Measurements from ENCODE around the gene NFASC.

The NFASC gene

GRCh38 chr1:205024679-205025078 is 154.0 kb downstream of the NFASC start:
- H3K36me3 Mint-ChIP-seq (ENCODE audit: low read depth), result no peaks in the 10 kb centered on the region
- no peaks in the 10 kb centered on the region for H3K4me1 Mint-ChIP-seq (ENCODE audit: low read depth)
- H3K27ac Mint-ChIP-seq, result no peak overlapping the region

GRCh38 chr1:205025239-205025638 is 154.6 kb downstream of the NFASC start:
- Mint-ChIP-seq H3K9me3 (no peaks in the 10 kb centered on the region), H3K36me3 (ENCODE audit: low read depth) (no peaks in the 10 kb centered on the region), H3K27me3 (ENCODE audit: low read depth) (no peaks in the 10 kb centered on the region), H3K4me3 (no peak overlapping the region), H3K27ac (no peak overlapping the region), H3K4me1 (ENCODE audit: low read depth) (no peaks in the 10 kb centered on the region)
- DNase-seq (ENCODE audit: low spot score), result no peak

More at GRCh38 chr1:205024679-205025078, 154.0 kb downstream of the NFASC start:
- Mint-ChIP-seq H3K9me3 (no peaks in the 10 kb centered on the region), H3K4me3 (no peak overlapping the region), H3K27me3 (ENCODE audit: low read depth) (no peaks in the 10 kb centered on the region)
- no peak for DNase-seq (ENCODE audit: low spot score)

DNA sequence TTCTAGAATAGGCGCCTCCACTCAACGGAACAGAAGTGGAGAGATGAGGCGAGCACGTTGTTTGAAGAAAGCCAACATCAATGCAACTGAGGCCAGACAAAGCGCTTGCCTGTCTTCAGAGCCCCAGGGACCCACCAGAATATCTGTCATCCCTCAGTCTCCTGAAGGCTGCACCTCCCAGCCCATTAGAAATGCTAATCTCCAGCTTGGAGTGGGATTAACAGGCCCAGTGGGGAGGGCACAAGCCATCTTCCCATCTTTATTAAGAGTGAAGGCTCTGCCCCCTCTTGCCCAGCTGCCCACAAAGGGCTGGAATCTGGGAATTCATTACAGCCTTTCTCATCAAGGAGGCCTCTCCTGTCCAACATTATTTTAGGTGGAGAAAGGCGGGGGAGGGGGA is 155.5 kb downstream of the NFASC start:
- H3K9me3 Mint-ChIP-seq, result no peaks in the 10 kb centered on the region
- no peaks in the 10 kb centered on the region for H3K4me1 Mint-ChIP-seq (ENCODE audit: low read depth)
- no peak overlapping the region for H3K27ac Mint-ChIP-seq
- no peak overlapping the region for H3K4me3 Mint-ChIP-seq
- no peaks in the 10 kb centered on the region for H3K36me3 Mint-ChIP-seq (ENCODE audit: low read depth)
- DNase-seq (ENCODE audit: low spot score), result no peak
- no peaks in the 10 kb centered on the region for H3K27me3 Mint-ChIP-seq (ENCODE audit: low read depth)

DNA sequence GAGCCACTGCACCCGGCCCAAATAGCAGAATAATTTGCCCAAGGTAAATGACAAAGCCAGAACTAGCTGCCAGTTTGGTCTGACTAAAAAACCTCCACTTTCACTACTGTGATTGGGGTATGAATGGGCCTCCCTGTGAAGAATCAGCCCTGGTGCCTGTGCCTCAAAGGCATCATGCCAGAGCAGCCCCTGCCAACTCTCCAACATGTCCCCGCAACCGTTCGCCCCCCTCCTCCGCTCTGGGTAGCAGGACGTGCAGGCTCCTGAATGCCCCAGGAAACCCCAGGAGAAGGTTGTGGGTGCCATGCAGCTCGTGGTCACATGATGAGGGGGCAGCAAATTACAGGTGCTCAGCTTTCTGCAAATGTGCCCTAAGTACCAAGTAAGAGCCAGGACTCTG is 157.7 kb downstream of the NFASC start:
- no peaks in the 10 kb centered on the region for H3K27me3 Mint-ChIP-seq (ENCODE audit: low read depth)
- H3K4me3 Mint-ChIP-seq, result no peak overlapping the region
- H3K27ac Mint-ChIP-seq, result no peak overlapping the region
- no peaks in the 10 kb centered on the region for H3K4me1 Mint-ChIP-seq (ENCODE audit: low read depth)
- DNase-seq (ENCODE audit: low spot score), result no peak
- no peaks in the 10 kb centered on the region for H3K36me3 Mint-ChIP-seq (ENCODE audit: low read depth)
- no peaks in the 10 kb centered on the region for H3K9me3 Mint-ChIP-seq

GRCh38 chr1:205028924-205029323 is 158.3 kb downstream of the NFASC start:
- H3K27me3 Mint-ChIP-seq (ENCODE audit: low read depth), result no peaks in the 10 kb centered on the region
- no peak overlapping the region for H3K27ac Mint-ChIP-seq
- no peaks in the 10 kb centered on the region for H3K4me1 Mint-ChIP-seq (ENCODE audit: low read depth)
- H3K36me3 Mint-ChIP-seq (ENCODE audit: low read depth), result no peaks in the 10 kb centered on the region
- DNase-seq (ENCODE audit: low spot score), result no peak
- H3K4me3 Mint-ChIP-seq, result no peak overlapping the region
- no peaks in the 10 kb centered on the region for H3K9me3 Mint-ChIP-seq

DNA sequence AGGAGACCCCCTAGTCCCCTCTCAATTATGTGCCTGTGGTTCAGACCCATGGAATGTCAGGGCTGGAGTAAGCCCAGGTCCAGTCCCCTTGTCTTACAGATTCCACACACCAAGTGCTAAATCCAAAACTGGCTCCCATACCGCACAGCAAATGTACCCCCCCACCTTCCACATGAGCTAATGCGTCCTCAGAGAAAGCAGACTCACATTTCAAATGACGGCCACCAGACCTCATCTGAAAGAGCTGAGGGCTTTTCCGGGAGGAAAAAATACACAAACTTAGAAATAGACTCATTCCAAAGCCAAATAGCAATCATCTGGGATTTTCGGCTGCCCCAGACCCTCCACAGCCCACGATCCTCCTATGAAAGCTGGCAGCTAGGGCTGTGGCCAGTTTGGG is 159.6 kb downstream of the NFASC start:
- Mint-ChIP-seq H3K36me3 (ENCODE audit: low read depth) (no peaks in the 10 kb centered on the region), H3K4me1 (ENCODE audit: low read depth) (no peaks in the 10 kb centered on the region), H3K4me3 (no peak overlapping the region), H3K9me3 (no peaks in the 10 kb centered on the region), H3K27me3 (ENCODE audit: low read depth) (no peaks in the 10 kb centered on the region), H3K27ac (no peak overlapping the region)
- no peak for DNase-seq (ENCODE audit: low spot score)

GRCh38 chr1:205030896-205031295 is 160.2 kb downstream of the NFASC start:
- Mint-ChIP-seq H3K27ac (no peak overlapping the region), H3K27me3 (ENCODE audit: low read depth) (no peaks in the 10 kb centered on the region), H3K36me3 (ENCODE audit: low read depth) (no peaks in the 10 kb centered on the region)

DNA sequence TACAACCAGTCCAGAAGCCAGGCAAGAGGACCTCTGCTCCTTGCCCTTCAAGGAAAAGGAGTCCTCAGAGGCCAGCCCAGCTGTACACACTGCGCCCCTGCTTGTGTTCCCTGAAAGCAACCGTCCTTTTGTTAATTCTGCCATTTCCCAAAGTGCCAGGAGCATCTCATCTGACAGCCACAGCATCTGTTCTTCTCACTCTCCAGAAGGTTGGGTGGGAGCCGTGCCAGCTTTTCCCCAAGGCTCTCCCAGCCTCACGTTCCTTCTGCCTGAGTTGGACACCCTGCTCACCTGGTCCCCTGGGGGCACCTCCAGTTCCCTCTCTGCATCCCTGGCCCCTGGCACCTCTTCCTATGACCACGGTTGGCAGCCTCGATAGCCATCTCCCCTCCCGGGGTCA is 161.8 kb downstream of the NFASC start:
- H3K27ac Mint-ChIP-seq, result no peak overlapping the region
- no peak for DNase-seq (ENCODE audit: low spot score)
- H3K4me1 Mint-ChIP-seq (ENCODE audit: low read depth), result no peaks in the 10 kb centered on the region
- H3K36me3 Mint-ChIP-seq (ENCODE audit: low read depth), result no peaks in the 10 kb centered on the region
- no peaks in the 10 kb centered on the region for H3K27me3 Mint-ChIP-seq (ENCODE audit: low read depth)
- no peaks in the 10 kb centered on the region for H3K9me3 Mint-ChIP-seq
- H3K4me3 Mint-ChIP-seq, result no peak overlapping the region

More at GRCh38 chr1:205030896-205031295, 160.2 kb downstream of the NFASC start:
- H3K4me1 Mint-ChIP-seq (ENCODE audit: low read depth), result no peaks in the 10 kb centered on the region
- H3K4me3 Mint-ChIP-seq, result no peak overlapping the region
- no peaks in the 10 kb centered on the region for H3K9me3 Mint-ChIP-seq
- no peak for DNase-seq (ENCODE audit: low spot score)

- Mint-ChIP-seq H3K36me3 (ENCODE audit: low read depth) (no peaks in the 10 kb centered on the region), H3K9me3 (no peaks in the 10 kb centered on the region), H3K27me3 (ENCODE audit: low read depth) (peaks cover 26% of the 10 kb centered on the region), H3K4me3 (no peak overlapping the region), H3K27ac (no peak overlapping the region), H3K4me1 (ENCODE audit: low read depth) (no peaks in the 10 kb centered on the region)
- no peak for DNase-seq (ENCODE audit: low spot score)
Measured at GRCh38 chr1:205037539-205037938, 166.9 kb downstream of the NFASC start.

DNA sequence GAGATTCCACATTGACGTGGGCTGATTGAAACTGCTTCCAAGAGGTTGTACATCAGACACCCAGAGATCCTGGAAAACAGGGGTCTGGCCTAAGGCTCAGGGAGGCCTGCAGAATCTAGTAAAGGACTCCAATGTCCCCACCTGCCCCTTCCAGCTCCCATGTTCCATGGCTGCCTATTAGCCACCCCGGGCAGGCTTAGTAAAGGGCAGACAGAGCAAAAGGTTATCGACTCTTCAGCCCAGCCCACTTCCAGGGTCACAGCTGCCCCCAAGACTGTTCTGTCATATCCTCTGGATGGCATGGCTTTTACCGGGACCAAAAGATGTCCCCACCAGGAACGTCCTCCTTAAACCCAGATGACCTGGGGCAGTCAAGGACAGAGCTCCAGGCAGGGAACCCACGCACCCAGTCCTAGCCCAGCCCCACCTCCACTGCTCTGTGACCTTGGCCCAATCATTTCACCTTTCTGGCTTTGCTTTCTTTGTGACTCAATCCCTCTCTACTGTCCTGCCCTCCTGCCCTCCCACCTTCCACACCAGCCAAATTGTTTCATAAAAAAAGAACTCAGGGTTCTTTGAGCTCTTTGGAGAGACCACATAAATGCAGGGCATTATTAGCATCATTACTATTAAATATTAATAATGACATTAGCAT is 167.6 kb downstream of the NFASC start:
- no peak overlapping the region for H3K27ac Mint-ChIP-seq
- DNase-seq (ENCODE audit: low spot score), result no peak
- H3K4me3 Mint-ChIP-seq, result no peak overlapping the region
- H3K36me3 Mint-ChIP-seq (ENCODE audit: low read depth), result no peaks in the 10 kb centered on the region
- H3K27me3 Mint-ChIP-seq (ENCODE audit: low read depth), result peaks cover 28% of the 10 kb centered on the region
- no peaks in the 10 kb centered on the region for H3K4me1 Mint-ChIP-seq (ENCODE audit: low read depth)
- H3K9me3 Mint-ChIP-seq, result no peaks in the 10 kb centered on the region

GRCh38 chr1:205041001-205041715 is 170.5 kb downstream of the NFASC start:
- Mint-ChIP-seq H3K4me1 (ENCODE audit: low read depth) (no peaks in the 10 kb centered on the region), H3K4me3 (no peak overlapping the region), H3K27me3 (ENCODE audit: low read depth) (peaks cover 46% of the 10 kb centered on the region), H3K27ac (no peak overlapping the region), H3K36me3 (ENCODE audit: low read depth) (no peaks in the 10 kb centered on the region), H3K9me3 (no peaks in the 10 kb centered on the region)
- no peak for DNase-seq (ENCODE audit: low spot score)

DNA sequence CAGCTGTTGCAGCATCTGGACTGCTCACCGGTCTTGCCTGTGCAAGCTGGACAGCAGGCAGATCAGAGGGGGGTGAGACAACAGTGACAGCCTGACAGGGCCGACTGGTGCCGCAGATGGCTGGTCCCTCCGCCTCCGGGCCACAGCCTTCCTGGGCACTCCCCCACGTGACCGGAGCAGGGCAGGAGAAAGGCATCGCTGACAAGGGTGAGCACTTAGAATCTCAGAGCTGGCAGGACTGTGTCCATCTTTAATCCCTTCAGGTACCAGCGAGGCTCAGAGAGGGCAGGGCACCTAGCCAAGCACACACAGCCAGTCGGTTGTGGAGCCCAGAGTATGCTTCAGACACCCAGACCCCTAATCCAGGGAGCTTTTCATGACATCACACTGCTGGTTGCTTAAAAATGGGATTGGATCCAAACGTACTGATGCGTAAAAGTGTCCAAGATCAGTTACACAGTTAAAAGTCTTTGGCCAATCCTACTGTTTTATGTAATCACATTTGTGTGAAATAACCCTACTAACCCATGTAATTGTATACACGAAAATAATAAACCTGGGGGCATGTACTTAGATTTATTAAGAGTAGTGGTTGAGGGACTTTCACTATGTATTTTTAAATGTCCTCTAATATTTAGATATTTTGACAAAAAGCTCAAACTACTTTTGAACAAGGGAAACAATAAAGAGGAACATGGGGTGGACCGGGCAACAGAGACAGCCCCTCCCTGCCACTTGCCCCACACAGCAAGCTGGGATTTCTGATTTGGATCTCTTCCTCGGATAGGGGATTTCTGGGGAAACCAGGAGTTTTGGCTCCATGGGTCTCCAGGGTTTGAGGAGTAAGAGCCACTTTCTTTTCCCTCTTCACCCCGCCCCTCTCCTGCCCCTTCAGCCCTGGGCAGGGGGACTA is 171.6 kb downstream of the NFASC start:
- Mint-ChIP-seq H3K4me3 (no peak overlapping the region), H3K27ac (no peak overlapping the region), H3K36me3 (ENCODE audit: low read depth) (no peaks in the 10 kb centered on the region), H3K4me1 (ENCODE audit: low read depth) (no peaks in the 10 kb centered on the region), H3K9me3 (no peaks in the 10 kb centered on the region), H3K27me3 (ENCODE audit: low read depth) (peaks cover 57% of the 10 kb centered on the region)
- DNase-seq (ENCODE audit: low spot score), result no peak

DNA sequence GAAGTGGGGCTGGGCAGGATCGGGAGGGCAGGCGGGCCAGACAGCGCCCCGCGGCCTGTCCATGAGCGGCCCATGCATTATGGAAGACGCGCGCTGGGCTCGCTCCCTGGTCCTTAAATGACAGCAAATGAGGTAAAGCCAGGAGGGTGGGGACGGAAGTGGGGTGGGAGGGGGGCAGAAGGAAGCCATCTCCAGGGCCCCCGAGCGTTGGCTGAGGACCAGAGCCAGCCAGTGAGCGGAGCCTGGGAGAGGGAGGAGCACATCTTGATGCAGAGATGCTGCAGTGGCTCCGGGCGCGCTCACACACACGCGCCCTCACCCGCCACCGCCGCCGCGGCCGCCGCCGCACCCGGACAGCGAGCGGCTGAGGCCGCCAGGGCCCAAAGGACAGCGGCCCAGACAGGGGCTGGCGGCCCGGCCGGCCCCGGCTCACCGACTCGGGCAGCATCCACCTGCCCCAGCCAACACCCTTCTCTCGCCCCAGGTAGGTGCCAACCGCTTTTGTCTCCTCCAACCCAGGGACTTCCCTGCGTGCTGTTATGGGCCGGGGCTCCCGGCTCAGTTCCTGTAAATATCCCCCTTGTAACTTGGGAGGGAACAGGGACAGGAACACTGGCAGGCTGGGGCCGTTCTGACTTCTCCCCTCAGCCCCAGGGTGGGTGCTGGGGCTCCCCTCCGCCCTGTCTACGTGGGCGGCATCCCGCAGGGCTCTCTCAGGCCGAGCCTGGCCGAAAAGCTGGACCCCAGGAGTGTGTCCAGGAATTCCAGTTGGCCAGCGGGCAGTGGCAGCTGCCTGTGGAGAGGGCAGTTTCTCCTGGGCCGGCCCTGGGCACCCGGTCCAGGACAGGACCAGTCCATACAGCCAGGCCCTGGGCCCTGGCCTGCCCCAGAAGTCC is 172.5 kb downstream of the NFASC start, which contains the start of gene CNTN2:
Gene CNTN2, plus strand, starts transcription at position 302 of the 896 bp plus-strand sequence. CDS start 9,974 bp downstream, outside the sequence.
- no peak within 1 kb of the TSS for H3K27ac Mint-ChIP-seq

More for the DNA sequence above, 172.5 kb downstream of the NFASC start, which contains the start of gene CNTN2:
- no peaks in the 10 kb centered on the region for H3K9me3 Mint-ChIP-seq
- H3K4me1 Mint-ChIP-seq (ENCODE audit: low read depth), result no peaks in the 10 kb centered on the region
- no peak for DNase-seq (ENCODE audit: low spot score)
- no peak within 1 kb of the TSS for H3K4me3 Mint-ChIP-seq
- H3K36me3 Mint-ChIP-seq (ENCODE audit: low read depth), result no peaks in the 10 kb centered on the region
- peaks cover 57% of the 10 kb centered on the region for H3K27me3 Mint-ChIP-seq (ENCODE audit: low read depth)

All from T-helper 2 cell treated with Interferon-gamma antibody and Interleukin-4, amounts not matched to agents 5 μg/mL and 100 μg/mL, for 36 hours (primary cell).